NCI-H2196 (cell line): ENCODE data around the gene WWOX.

Source experiments
- DNase-seq: peaks from one replicate; lab custom pipeline; 2025; ENCODE audit not compliant: unreplicated experiment; lab: John Stamatoyannopoulos, UW

The WWOX gene

GRCh38 chr16:79097771-79098170, 998.3 kb downstream of the WWOX start:
- DNase-seq = no peak

- no peak for DNase-seq
Measured at GRCh38 chr16:79098907-79099306, 999.5 kb downstream of the WWOX start.

GRCh38 chr16:79099716-79100115, 1000.3 kb downstream of the WWOX start:
- DNase-seq = no peak

- DNase-seq = no peak
Measured at GRCh38 chr16:79100447-79100846, 1001.0 kb downstream of the WWOX start.

- DNase-seq = no peak
Measured at GRCh38 chr16:79101491-79101890, 1002.0 kb downstream of the WWOX start.

- no peak for DNase-seq
Measured at GRCh38 chr16:79104567-79104966, 1005.1 kb downstream of the WWOX start.

- no peak for DNase-seq
Measured at GRCh38 chr16:79107301-79107700, 1007.8 kb downstream of the WWOX start.

- DNase-seq = no peak
Measured at GRCh38 chr16:79109771-79110170, 1010.3 kb downstream of the WWOX start.

GRCh38 chr16:79110242-79110641, 1010.8 kb downstream of the WWOX start:
- DNase-seq = no peak

- DNase-seq = no peak
Measured at GRCh38 chr16:79110953-79111352, 1011.5 kb downstream of the WWOX start.

GRCh38 chr16:79112462-79112861, 1013.0 kb downstream of the WWOX start:
- DNase-seq = no peak

- DNase-seq = no peak
Measured at GRCh38 chr16:79113826-79114225, 1014.4 kb downstream of the WWOX start.

GRCh38 chr16:79114759-79115158, 1015.3 kb downstream of the WWOX start:
- no peak for DNase-seq

- DNase-seq = no peak
Measured at GRCh38 chr16:79121906-79122305, 1022.5 kb downstream of the WWOX start.

GRCh38 chr16:79122343-79122742, 1022.9 kb downstream of the WWOX start:
- no peak for DNase-seq

GRCh38 chr16:79124016-79124756, 1024.7 kb downstream of the WWOX start:
- no peak for DNase-seq

- DNase-seq = no peak
Measured at GRCh38 chr16:79127766-79128165, 1028.3 kb downstream of the WWOX start.

GRCh38 chr16:79128706-79129105, 1029.3 kb downstream of the WWOX start:
- DNase-seq = no peak

GRCh38 chr16:79130616-79131015, 1031.2 kb downstream of the WWOX start:
- no peak for DNase-seq

GRCh38 chr16:79131321-79132075, 1032.0 kb downstream of the WWOX start:
- no peak for DNase-seq

- no peak for DNase-seq
Measured at GRCh38 chr16:79132701-79133100, 1033.2 kb downstream of the WWOX start.

GRCh38 chr16:79134300-79134699, 1034.8 kb downstream of the WWOX start:
- no peak for DNase-seq
